HG02885 (cell line): ENCODE results near the gene SIK3.

Source experiments
- ATAC-seq: cut with Tn5 transposase; IDR thresholded peaks from one replicate; pipeline ENCODE4 v1.9.1; 2021; ENCODE audit warnings: mild to moderate bottlenecking; ENCODE audit not compliant: unreplicated experiment, poor library complexity

Gene SIK3

GRCh38 chr11:116881143-116881542, 217.1 kb downstream of the SIK3 start:
- no peak for ATAC-seq

GRCh38 chr11:116879800-116880625, 218.2 kb downstream of the SIK3 start:
- no peak for ATAC-seq

DNA sequence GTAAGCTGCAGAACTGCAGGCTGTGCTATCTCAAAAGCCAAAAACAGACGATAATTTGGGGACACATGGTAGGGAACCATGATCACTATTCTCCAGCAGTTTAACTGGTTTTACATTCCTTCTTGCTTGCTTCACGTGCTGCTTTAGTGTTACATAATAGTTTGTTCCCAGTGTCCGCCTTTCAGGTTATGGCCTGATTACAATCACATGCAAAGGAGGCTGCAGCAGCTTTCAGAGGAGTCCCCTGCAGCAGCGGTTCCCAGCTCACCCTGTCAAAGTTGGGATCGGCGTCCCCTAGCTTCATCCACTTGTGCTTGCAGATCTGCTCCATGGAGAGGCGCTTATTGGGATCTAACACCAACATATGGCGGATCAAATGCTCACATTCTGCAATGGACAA, 221.6 kb downstream of the SIK3 start:
- ATAC-seq: no peak

DNA sequence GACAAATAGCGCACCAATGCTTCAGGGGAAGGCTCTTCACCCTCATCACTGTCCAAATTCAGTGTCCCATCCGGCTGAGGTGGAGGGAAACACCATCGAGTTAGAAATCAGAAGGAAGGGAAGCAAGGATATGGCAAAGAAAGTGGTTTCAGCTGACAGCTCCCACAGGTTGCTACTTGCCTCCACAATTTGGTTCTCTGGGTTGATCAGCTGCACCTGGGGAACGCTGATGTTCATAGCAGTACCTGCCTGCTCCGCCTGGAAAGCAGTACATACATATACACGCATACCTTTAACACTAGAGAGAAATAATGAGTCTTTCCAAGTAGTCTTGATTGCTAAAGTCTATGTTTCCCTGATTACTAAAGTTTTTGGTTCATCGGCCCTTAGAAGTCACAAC, 223.0 kb downstream of the SIK3 start:
- no peak for ATAC-seq

DNA sequence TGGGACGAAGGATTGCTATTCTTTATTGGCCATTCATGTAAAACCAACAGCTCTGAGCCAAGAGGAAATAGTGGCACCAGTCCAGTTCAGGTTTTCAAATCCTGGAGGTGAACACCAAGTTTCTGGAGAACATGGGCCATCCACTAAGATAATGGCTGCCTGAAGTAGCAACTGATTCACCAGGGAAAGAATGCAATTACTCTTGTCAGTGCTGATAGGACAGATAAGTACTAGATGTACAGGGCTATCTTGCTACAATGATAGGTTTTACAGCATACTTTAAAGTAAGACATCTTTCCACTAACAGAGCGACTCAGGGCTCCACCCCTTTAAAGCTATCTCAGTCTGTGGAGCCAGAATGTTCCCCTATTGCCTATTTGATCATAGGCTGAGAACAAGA, 224.0 kb downstream of the SIK3 start:
- no peak for ATAC-seq

DNA sequence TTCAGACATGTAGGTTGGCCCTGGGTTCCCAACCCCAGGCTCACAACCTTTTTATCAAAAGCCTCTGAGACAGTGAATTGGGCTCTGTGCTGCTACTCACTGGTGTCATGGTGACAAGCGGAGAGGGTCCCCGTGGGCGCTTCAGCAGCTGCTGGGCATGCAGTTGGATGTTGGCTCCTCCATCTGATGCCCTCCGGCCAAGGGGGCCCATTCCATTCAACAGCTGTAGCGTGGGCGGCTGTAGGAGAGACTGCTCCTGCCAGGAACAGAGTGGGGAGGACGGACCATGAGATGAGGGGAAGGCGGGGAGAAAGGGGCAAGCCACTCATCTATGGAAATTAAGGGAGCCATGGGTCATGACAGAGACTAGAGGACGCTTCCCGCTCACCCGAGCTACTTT, 224.8 kb downstream of the SIK3 start:
- no peak for ATAC-seq

- ATAC-seq: no peak
Observed at GRCh38 chr11:116871248-116871647, 227.0 kb downstream of the SIK3 start.

GRCh38 chr11:116870054-116870453, 228.2 kb downstream of the SIK3 start:
- ATAC-seq: no peak

- no peak for ATAC-seq
Observed at GRCh38 chr11:116869610-116870009, 228.6 kb downstream of the SIK3 start.

GRCh38 chr11:116868066-116868465, 230.2 kb downstream of the SIK3 start:
- no peak for ATAC-seq

DNA sequence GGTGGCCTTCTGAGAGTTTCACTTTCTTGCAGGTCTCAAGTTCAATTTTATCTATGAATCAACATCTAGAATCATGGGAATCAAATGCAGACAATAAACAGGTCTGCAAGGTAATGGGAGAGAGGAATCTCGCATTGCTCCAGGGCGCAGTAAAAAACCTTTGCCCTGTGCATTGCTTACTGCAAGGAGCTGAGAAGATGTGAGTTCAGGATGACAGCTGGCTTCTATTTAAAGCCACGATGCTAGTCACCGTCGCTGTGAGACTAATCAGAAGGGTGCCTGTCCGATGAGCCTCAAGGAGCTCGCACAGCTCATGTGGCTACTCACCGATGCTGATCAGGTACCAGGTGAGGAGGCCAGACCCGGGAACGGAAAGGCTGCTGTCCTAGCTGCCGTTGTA, 230.6 kb downstream of the SIK3 start:
- no peak for ATAC-seq

GRCh38 chr11:116866804-116867455, 231.3 kb downstream of the SIK3 start:
- ATAC-seq: no peak

DNA sequence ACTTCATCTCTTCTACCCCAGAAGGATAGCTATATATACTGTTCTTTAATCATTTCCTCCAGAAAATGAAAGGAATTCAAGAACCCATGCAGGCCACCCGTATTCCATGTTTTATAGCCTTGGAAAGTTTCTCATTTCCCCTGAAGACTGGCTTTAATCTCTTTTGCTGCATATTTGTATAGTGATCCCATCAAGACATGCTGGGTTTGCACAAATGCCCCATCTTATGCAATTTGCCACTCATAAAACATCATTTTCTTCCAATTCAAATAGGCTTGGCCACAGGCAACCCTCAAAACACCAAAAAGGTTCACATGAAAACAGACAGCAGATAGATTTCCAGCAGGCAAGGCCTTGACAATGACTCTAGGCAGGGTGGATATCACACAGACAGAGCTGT, 232.5 kb downstream of the SIK3 start:
- no peak for ATAC-seq

DNA sequence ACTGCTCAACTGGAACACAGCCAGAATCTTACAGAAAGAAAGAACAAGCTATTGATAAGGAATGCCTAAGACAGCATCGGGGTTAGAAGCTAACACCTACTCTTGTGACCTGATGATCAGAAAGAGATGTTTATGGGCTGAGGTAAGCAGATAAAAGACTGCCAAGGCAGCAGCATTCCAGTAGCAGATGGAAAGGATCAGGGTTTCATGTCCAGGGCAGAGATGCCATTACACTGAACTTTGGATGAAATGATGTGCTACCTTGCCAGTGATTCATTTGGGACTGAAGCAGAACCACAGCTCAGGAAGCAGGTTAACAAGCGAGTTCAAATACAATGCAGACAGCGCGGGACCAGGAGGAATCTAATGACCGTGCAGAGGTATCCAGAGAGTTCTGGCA, 233.7 kb downstream of the SIK3 start:
- ATAC-seq: no peak

- no peak for ATAC-seq
Observed at GRCh38 chr11:116862951-116863350, 235.3 kb downstream of the SIK3 start.

- no peak for ATAC-seq
Observed at GRCh38 chr11:116862185-116862584, 236.0 kb downstream of the SIK3 start.

GRCh38 chr11:116861539-116861938, 236.7 kb downstream of the SIK3 start:
- ATAC-seq: no peak

DNA sequence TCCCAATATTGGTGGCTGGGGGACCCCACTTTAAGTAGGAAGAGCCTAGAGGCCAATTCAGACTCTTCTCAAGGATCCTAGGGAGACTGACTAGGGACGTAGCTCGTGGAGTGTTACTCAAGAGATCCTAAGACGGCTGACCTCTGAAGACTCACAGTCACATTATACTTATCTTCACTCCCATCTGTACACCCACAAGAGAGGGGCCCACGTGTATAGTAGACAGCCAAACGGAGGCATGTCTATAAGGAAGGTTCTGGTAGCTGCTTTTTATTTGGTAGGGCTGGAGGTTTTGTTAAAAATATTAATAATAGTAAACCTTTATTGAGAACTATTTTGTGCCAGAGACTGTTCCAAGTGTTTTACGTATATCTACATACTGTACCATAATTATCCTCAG, 237.9 kb downstream of the SIK3 start:
- ATAC-seq: no peak

- ATAC-seq: no peak
Observed at GRCh38 chr11:116859175-116859574, 239.1 kb downstream of the SIK3 start.

- no peak for ATAC-seq
Observed at GRCh38 chr11:116857936-116858335, 240.3 kb downstream of the SIK3 start.

GRCh38 chr11:116857316-116857715, 240.9 kb downstream of the SIK3 start:
- no peak for ATAC-seq

- no peak for ATAC-seq
Observed at GRCh38 chr11:116856423-116856822, 241.8 kb downstream of the SIK3 start.
